T-helper 9 cell (primary cell): Measurements from ENCODE around the gene EFNA1.
A peak's percentile ranks its signal among the peaks of the same experiment; 100 is the strongest.

Experiments used
- DNase-seq: peaks from one replicate; pipeline ENCODE4 v3.0.0-alpha.2; 2020
- total RNA-seq, 2 donors: gene quantifications; one replicate each; lab custom pipeline; 2026; lab: John Stamatoyannopoulos, UW

The EFNA1 gene, protein sequence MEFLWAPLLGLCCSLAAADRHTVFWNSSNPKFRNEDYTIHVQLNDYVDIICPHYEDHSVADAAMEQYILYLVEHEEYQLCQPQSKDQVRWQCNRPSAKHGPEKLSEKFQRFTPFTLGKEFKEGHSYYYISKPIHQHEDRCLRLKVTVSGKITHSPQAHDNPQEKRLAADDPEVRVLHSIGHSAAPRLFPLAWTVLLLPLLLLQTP
- 1.2 to 1.4 reads per million in 2 donors for total RNA-seq

DNA sequence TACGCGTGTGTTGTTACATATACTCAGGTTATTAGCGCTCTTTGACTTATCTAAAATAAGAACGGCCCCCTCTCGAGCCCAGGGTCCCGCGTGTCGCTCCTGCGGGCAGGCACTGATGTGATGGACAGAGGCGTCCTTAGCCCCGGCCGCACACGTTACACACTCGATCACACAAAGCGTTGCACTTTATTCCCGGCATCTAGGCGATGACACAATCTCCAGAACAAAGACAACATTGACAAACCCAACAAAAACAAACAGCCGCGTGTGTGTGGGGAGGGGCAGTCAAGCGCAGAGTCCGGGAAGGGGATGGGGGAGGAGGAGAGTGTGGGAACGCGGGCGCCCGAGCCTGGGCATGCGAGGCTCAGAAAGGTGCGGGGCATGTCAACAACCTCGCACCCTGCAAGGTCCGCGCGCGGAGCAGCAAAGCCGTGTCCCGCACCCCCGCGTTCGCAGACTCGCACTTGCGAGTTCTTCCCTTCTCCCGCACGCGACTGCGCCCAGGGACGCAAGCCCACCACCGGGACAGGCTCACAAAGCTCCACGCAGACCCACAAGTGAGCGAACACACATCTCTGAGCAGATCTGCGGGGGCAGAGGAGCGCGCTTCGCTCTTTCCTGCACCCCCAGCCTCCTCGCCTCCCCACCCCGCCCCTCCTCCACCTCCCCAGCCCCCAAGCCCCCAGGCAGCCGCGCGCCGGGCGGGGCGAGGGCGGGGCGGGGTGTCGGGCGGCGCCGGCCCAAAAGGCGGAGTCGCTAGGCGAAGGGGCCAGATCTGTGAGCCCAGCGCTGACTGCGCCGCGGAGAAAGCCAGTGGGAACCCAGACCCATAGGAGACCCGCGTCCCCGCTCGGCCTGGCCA lies at the start of gene EFNA1:
EFNA1 (plus strand) TSS at position 772 of the 862 bp plus-strand sequence. CDS start 102 bp downstream, outside the sequence.
- DNase-seq, result peak; percentile 34

DNA sequence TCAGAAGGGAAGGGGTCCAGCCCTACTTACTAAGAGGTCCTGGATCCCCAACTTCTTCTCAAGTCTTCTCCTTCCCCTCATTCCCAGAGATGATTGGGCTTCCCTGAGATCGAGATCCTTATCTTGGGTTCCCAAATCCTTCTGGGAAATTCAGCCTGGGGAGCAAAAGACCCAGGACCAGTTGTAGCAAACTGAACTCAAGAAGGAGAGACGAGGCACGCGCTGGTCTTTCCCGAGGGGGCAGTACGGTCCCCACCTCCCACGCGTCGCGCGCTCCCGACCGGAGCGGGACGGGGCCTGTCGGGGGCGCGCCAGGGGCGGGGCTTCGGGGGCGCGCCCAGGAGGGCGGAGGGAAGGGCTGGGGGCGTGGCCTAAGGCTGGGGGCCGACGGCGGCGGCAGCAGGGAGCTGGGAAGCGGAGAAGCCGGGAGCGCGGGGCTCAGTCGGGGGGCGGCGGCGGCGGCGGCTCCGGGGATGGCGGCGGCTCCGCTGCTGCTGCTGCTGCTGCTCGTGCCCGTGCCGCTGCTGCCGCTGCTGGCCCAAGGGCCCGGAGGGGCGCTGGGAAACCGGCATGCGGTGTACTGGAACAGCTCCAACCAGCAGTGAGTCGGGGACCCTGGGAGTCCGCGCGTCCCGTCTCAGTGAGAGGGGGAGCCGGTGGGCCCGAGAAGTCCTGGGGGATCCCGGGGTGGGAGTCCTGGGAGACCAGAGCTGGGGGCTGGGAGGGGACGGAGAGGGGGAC lies 49.0 kb upstream of the EFNA1 start, which contains the start of gene EFNA3:
EFNA3 (plus strand) TSS at position 369 of the 741 bp plus-strand sequence; CDS start at position 474, 105 bp downstream.
- peak; percentile 59 for DNase-seq

DNA sequence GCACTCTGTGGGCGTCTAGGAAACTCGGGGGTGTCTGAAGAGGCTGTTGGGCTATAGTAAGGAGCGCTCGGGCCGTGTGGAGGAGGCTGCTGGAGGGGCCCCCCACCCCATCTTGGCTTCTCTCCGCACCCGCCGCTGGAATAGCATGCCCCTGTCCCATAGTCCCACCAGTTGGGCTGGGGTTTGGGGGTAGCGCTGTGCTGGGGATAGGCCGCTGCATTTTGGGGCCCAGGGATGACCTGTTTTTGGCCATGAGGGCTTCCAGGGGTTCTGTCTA lies 48.5 kb upstream of the EFNA1 start:
- no peak for DNase-seq

DNA sequence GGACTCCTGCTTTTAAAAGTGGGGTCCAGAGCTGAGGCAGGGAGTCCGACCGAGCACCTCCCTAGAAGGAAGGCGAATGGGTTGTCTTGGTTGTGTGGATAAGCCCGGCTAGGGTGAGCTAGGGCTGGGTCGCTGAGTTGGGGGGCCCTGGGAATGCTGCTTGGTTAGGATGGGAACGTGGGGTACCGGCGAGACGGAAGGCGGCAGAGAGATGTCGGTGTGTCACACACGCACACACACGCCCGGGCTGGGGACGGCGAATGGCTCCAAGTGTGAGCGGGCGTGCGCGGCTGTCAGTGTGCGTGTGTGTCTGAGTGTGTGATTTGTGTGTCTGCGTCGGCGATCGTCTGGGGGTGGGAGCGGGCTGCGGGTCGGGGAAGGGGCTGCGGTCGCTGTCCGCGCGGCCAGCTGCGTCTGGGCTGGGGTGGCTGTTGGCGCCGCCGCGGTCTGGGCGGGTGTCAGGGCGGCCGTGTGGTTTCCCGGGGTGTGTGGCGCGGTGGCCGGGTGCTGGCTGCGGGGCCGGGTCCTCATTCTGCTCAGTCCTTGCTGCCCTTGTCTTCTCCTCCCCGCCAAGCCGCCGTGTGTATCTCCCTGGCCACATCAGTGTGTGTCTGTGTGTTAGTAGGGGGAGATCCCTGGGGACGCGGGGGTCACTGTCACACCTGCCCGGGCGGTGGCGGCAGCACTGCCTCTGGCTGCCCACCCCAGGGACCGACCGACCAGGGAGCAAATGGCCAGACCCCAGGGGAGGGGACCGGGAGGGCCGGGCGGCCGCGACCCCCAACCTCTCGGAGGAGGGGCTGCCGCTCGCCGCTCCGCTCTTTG lies 48.0 kb upstream of the EFNA1 start:
- no peak for DNase-seq

GRCh38 chr1:155080312-155081228 lies 47.1 kb upstream of the EFNA1 start:
- no peak for DNase-seq

DNA sequence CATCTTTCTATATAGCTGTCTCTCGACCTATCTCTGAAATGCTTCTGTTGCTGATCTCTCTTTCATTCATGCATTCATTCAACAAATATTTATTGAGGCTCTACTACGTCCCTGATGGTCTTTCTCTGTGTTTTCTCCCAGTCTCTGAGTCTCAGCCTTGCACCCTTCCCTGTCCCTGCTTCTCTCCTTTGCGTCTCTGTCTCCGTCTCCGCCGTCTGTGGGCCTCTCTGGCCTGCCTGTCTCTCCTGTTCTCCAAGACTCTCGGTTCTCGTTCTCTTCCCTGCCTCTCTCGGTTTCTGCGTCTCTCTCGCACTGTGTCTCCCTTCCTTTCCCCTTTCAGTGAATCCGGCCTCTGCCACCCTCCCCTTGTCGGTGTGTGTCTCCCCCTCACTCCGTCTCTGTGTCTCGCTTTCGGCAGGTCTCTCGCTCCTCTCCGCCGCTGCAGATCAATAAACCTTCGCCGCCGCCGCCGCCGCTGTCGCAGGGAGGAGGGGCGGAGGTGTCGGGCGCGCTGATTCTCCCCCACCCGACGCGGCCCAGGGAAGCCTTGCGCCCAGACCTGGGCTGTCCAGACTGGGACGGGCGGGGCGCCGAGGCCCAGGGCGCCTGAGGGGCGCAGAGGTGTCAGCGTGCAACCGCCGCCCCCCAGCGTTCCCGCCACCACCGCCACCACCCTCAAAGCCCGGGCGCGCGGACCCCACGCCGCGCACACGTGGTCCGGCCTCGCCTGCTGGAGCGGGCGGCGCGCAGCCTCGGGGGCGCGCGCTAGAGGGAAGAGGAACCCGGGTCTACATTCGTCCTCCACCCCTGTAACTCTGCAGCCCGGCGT lies 46.0 kb upstream of the EFNA1 start:
- no peak for DNase-seq

GRCh38 chr1:155082301-155083051 lies 45.2 kb upstream of the EFNA1 start:
- DNase-seq, result no peak

- DNase-seq, result no peak
These were observed 44.6 kb upstream of the EFNA1 start for GRCh38 chr1:155083052-155083541.

DNA sequence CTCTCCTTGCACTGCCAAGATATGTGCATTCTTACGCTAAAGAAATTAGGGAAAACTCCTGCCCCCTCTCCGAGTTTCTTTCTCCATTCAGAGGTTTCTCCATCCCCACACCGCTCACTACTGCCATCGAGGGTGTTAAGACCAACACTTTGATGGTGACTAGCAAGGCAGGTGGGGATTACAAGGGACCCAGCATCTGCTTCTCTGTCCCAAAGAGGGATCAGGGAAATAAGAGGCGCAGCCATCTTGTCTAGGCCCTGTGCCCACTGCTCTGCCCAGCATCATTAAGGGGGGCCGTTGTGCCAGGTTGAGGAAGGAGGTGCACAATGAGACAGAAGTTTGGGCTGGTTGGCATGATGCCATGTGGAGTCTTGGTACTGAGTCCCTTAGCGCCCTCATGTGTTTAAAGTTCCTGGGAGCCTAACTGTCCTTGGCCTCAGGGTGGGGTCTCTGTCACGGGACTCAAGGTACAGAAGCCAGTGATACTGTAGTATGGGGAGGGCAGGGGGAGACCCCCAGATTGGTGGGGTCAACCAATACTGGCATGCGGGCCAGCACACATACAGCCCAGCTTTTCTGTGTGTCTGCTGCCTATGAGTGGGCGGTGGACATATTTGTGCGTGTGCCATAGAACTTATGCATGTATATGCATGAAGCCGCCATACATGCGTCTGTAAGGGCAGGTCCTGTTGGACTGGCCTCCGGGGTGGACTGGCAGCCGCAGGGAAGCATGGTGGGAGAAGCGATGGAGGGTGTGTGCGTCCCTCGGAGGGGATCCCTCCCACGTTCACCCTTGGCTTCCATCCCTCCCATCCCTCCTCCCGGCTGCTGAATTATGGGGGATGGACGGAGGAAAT lies 43.6 kb upstream of the EFNA1 start:
- DNase-seq, result no peak

- peak; percentile 85 for DNase-seq
These were observed 42.8 kb upstream of the EFNA1 start for GRCh38 chr1:155084722-155085503.

DNA sequence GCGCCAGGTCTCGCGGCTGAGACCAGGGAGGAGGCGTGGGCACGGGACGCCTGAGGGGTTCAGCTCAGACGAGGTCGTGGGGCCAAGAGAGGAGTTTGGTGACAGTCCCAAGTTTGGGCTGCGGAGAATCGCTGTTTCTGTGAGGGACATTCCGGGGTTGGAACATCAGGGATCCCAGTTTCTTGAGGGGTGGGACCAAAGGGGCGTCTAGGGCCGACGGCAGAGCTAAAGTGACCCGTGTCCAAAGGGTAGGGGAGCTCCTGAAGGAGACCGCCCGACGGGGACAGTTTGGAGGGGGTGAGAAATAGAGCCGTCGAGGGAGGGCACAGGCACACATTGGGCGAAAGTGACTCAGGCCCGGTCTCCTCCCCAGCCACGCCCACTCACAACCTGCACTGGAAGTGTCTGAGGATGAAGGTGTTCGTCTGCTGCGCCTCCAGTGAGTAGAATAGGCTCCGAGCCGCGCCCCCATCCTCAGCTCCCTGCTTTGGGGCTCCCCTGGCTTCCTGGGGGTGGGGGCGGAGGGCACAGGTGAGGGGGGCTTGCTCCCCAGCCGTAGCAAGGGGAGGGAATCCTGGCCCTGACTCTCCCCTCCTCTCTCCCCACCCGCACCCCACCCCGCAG lies 42.1 kb upstream of the EFNA1 start:
- peak; percentile 74 for DNase-seq

- peak; percentile 80 for DNase-seq
These were observed 41.4 kb upstream of the EFNA1 start for GRCh38 chr1:155086128-155086741.

DNA sequence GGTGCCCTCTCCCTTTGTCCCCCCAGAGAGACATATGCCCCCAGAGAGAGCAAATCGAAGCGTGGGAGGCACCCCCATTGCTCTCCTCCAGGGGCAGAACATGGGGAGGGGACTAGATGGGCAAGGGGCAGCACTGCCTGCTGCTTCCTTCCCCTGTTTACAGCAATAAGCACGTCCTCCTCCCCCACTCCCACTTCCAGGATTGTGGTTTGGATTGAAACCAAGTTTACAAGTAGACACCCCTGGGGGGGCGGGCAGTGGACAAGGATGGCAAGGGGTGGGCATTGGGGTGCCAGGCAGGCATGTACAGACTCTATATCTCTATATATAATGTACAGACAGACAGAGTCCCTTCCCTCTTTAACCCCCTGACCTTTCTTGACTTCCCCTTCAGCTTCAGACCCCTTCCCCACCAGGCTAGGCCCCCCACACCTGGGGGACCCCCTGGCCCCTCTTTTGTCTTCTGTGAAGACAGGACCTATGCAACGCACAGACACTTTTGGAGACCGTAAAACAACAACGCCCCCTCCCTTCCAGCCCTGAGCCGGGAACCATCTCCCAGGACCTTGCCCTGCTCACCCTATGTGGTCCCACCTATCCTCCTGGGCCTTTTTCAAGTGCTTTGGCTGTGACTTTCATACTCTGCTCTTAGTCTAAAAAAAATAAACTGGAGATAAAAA lies 40.7 kb upstream of the EFNA1 start:
- DNase-seq, result no peak

DNA sequence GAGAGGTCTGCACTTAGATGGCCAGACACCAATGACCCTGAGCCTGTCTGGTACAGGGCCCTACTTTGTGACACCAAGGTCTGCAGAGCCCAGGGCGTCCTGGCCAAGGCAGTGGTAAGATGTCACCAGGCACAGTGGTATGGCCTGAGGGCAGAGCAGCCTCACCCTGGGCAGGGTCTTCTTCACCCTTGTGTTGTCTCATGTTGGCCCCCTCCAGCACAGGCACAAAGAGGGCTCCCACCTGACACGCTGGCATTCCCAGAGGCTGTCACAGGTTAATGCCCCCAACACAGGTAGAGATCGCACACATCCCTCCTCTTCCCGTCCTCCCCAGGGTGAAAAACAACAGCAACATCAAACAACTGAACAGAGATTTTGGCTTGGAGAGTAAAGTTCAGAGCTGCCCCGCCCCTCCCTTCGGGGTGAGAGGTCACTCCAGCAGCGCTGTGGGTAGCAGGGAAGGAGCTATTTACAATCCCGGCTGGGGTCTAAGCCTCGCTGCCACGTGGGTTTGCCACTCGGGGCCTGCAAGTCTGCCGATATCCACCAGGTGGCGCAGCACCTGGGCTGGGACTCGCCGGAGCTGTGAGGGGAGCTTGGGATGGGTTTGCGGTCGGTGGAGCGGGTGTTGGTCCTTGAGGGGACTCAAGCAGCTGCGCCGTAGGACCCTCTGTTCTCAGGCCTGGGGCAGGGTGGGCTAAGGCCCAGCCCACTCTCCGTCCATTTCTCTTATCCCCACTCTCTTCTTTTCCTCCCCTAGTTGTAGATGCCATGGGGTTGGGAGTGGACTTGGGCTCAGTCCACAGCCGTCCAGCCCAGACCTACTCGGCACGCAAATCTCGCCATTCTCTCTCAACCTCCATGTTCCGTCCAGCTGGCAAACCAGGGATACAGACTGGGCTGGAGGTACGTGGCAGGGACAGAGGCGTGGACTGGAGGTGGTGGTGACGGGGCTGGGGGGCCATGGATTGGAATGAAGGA lies 36.3 kb upstream of the EFNA1 start:
- DNase-seq, result peak; percentile 82

- no peak for DNase-seq
These were observed 35.5 kb upstream of the EFNA1 start for GRCh38 chr1:155092131-155092530.
